ENCODE data around the gene VPS13C.
"Not testable (repeated sequence)": the region's sequence is repeated elsewhere in the genome, so short reads cannot be mapped to it uniquely, and the experiment has no call there.

The VPS13C gene

GRCh38 chr15:62047282-62047827 is 12.9 kb downstream of the VPS13C start:
- no peak for DNase-seq (ENCODE audit: low spot score)

- DNase-seq (ENCODE audit: low spot score): no peak
These were observed 14.0 kb downstream of the VPS13C start for GRCh38 chr15:62046078-62046743.

GRCh38 chr15:62035256-62035924 is 24.9 kb downstream of the VPS13C start:
- no peak for DNase-seq (ENCODE audit: low spot score)

- no peak for DNase-seq (ENCODE audit: low spot score)
These were observed 32.3 kb downstream of the VPS13C start for GRCh38 chr15:62027916-62028315.

GRCh38 chr15:62027263-62027565 is 33.0 kb downstream of the VPS13C start:
- no peak for DNase-seq (ENCODE audit: low spot score)

GRCh38 chr15:62026487-62027262 is 33.6 kb downstream of the VPS13C start:
- no peak for DNase-seq (ENCODE audit: low spot score)

- DNase-seq (ENCODE audit: low spot score): no peak
These were observed 38.2 kb downstream of the VPS13C start for GRCh38 chr15:62021991-62022600.

- DNase-seq (ENCODE audit: low spot score): no peak
These were observed 39.6 kb downstream of the VPS13C start for GRCh38 chr15:62020576-62021160.

- not testable (repeated sequence) for DNase-seq (ENCODE audit: low spot score)
These were observed 54.9 kb downstream of the VPS13C start for GRCh38 chr15:62005354-62005753.

GRCh38 chr15:61997786-61998185 is 62.5 kb downstream of the VPS13C start:
- no peak for DNase-seq (ENCODE audit: low spot score)

- DNase-seq (ENCODE audit: low spot score): no peak
These were observed 64.1 kb downstream of the VPS13C start for GRCh38 chr15:61996056-61996635.

- no peak for DNase-seq (ENCODE audit: low spot score)
These were observed 66.0 kb downstream of the VPS13C start for GRCh38 chr15:61994216-61994615.

GRCh38 chr15:61992518-61992917 is 67.7 kb downstream of the VPS13C start:
- DNase-seq (ENCODE audit: low spot score): no peak

- no peak for DNase-seq (ENCODE audit: low spot score)
These were observed 70.6 kb downstream of the VPS13C start for GRCh38 chr15:61989667-61990066.

- no peak for DNase-seq (ENCODE audit: low spot score)
These were observed 72.4 kb downstream of the VPS13C start for GRCh38 chr15:61987824-61988223.

GRCh38 chr15:61983081-61983480 is 77.2 kb downstream of the VPS13C start:
- no peak for DNase-seq (ENCODE audit: low spot score)

- no peak for DNase-seq (ENCODE audit: low spot score)
These were observed 82.0 kb downstream of the VPS13C start for GRCh38 chr15:61978225-61978624.

GRCh38 chr15:61974759-61975158 is 85.5 kb downstream of the VPS13C start:
- DNase-seq (ENCODE audit: low spot score): no peak

- DNase-seq (ENCODE audit: low spot score): no peak
These were observed 86.1 kb downstream of the VPS13C start for GRCh38 chr15:61974118-61974517.

GRCh38 chr15:61951949-61952348 is 108.3 kb downstream of the VPS13C start:
- DNase-seq (ENCODE audit: low spot score): no peak

GRCh38 chr15:61946778-61947177 is 113.5 kb downstream of the VPS13C start:
- no peak for DNase-seq (ENCODE audit: low spot score)

GRCh38 chr15:61943992-61944391 is 116.3 kb downstream of the VPS13C start:
- no peak for DNase-seq (ENCODE audit: low spot score)
